Esophagus muscularis mucosa (tissue), 4 donors: ENCODE results near the gene SEC23A.
"Not testable (repeated sequence)": the region's sequence is repeated elsewhere in the genome, so short reads cannot be mapped to it uniquely, and the experiment has no call there.

Experiments used
- EP300 ChIP-seq: sonication (generic); formaldehyde crosslinking; IDR thresholded peaks from one replicate; pipeline ENCODE4 v1.6.1; 2017; ENCODE audit warnings: antibody characterized with exemption
- POLR2A ChIP-seq: fragments of 450-650 bp; IDR thresholded peaks from one replicate; pipeline ENCODE4 v1.6.1; 2017; ENCODE audit warnings: antibody characterized with exemption, moderate library complexity, mild to moderate bottlenecking, low read depth
- POLR2AphosphoS5 ChIP-seq, 2 donors: sonication (generic); formaldehyde crosslinking; IDR thresholded peaks; one replicate each; pipeline ENCODE4 v1.6.1; 2017; ENCODE audit warnings: antibody characterized with exemption in 2 of 2
- TF ChIP-seq, protein P1 (sequence below), 3 experiments: fragments of 200-600 bp in 2 of 3; fragments of 450-650 bp in 1 of 3; sonication (generic) in 2 of 3; IDR thresholded peaks; one replicate each; pipeline ENCODE4 v1.5.1; 2017 to 2019; ENCODE audit warnings: antibody characterized with exemption in 3 of 3, mild to moderate bottlenecking in 2 of 3, moderate library complexity in 1 of 3

DNA sequence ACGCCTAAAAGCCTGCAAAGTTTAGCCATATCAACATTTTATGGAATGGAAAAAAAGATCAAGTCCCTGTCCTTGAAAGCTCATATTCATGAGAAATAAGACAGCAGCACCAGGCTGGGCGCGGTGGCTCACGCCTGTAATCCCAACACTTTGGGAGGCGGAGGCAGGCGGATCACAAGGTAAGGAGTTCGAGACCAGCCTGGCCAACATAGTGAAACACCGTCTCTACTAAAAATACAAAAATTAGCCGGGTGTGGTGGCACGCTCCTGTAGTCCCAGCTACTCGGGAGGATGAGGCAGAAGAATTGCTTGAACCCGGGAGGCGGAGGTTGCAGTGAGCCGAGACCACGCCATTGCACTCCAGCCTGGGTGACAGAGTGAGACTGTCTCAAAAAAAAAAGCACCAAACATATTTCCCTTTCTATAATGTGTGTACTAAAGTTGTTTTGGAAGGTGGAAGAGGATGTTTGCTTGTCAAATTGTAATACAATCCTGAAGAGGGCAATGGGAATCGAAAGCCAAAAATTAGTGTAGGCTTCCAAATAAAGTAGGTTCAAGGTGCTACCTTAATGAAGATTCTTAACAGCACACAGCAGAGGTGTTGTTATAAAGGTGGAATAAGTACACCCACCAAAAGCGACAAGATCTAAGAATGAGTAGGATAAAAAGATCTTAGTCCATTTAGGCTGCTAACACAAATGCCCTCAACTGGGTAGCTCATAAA is 1.2 kb upstream of the SEC23A start:
- not testable (repeated sequence) for TF ChIP-seq POLR2A; EP300; POLR2AphosphoS5 (IDR thresholded peaks at IDR 0.05)
- TF ChIP-seq, protein P1, sequence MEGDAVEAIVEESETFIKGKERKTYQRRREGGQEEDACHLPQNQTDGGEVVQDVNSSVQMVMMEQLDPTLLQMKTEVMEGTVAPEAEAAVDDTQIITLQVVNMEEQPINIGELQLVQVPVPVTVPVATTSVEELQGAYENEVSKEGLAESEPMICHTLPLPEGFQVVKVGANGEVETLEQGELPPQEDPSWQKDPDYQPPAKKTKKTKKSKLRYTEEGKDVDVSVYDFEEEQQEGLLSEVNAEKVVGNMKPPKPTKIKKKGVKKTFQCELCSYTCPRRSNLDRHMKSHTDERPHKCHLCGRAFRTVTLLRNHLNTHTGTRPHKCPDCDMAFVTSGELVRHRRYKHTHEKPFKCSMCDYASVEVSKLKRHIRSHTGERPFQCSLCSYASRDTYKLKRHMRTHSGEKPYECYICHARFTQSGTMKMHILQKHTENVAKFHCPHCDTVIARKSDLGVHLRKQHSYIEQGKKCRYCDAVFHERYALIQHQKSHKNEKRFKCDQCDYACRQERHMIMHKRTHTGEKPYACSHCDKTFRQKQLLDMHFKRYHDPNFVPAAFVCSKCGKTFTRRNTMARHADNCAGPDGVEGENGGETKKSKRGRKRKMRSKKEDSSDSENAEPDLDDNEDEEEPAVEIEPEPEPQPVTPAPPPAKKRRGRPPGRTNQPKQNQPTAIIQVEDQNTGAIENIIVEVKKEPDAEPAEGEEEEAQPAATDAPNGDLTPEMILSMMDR (IDR thresholded peaks at IDR 0.05): not testable (repeated sequence)
